Hepatocyte (in vitro differentiated cells): Measurements from ENCODE around the gene CHPT1. TPM values are rescaled to one million over a fixed set of nuclear protein-coding genes. Genes with fewer than 3 reads are reported as not detected.

Experiments
- DNase-seq: peaks from one replicate; pipeline ENCODE4 v3.0.0-alpha.2; 2016; ENCODE audit warnings: low spot score
- H2AFZ ChIP-seq: fragments of 200-600 bp; sonication (generic); 2 replicates; pipeline ENCODE4 v1.6.0; 2016; ENCODE audit warnings: antibody characterized with exemption, mild to moderate bottlenecking
- H3K27ac ChIP-seq: fragments of 200-600 bp; sonication (generic); 2 replicates; pipeline ENCODE4 v1.5.1; 2016; ENCODE audit warnings: mild to moderate bottlenecking
- H3K27me3 ChIP-seq: fragments of 200-600 bp; sonication (generic); 2 replicates; pipeline ENCODE4 v1.6.1; 2016
- H3K36me3 ChIP-seq: fragments of 200-600 bp; sonication (generic); replicated peaks from 2 replicates; pipeline ENCODE4 v1.5.1; 2016; ENCODE audit warnings: low read depth; ENCODE audit not compliant: insufficient read depth
- H3K4me1 ChIP-seq: fragments of 200-600 bp; sonication (generic); 2 replicates; pipeline ENCODE4 v1.5.1; 2016; ENCODE audit warnings: mild to moderate bottlenecking, moderate library complexity; ENCODE audit not compliant: insufficient read depth
- H3K4me2 ChIP-seq: fragments of 200-600 bp; sonication (generic); 2 replicates; pipeline ENCODE4 v1.6.0; 2016
- H3K4me3 ChIP-seq: fragments of 200-600 bp; sonication (generic); 2 replicates; pipeline ENCODE4 v1.5.1; 2016; ENCODE audit warnings: mild to moderate bottlenecking
- H3K79me2 ChIP-seq: fragments of 200-600 bp; sonication (generic); 2 replicates; pipeline ENCODE4 v1.6.0; 2017; ENCODE audit warnings: mild to moderate bottlenecking
- H3K9me2 ChIP-seq: fragments of 200-600 bp; sonication (generic); replicated peaks from 2 replicates; pipeline ENCODE4 v1.6.0; 2017; ENCODE audit warnings: mild to moderate bottlenecking; ENCODE audit not compliant: insufficient read depth
- H3K9me3 ChIP-seq: fragments of 200-600 bp; sonication (generic); 2 replicates; pipeline ENCODE4 v1.5.1; 2016; ENCODE audit warnings: low read depth, mild to moderate bottlenecking
- H4K20me1 ChIP-seq: fragments of 200-600 bp; sonication (generic); 2 replicates; pipeline ENCODE4 v1.6.0; 2016; ENCODE audit warnings: mild to moderate bottlenecking; ENCODE audit not compliant: insufficient read depth, poor library complexity, severe bottlenecking
- CTCF ChIP-seq: fragments of 200-600 bp; sonication (generic); IDR thresholded peaks from 2 replicates; pipeline ENCODE4 v1.5.1; 2016; ENCODE audit warnings: antibody characterized with exemption, mild to moderate bottlenecking; ENCODE audit not compliant: poor library complexity
- EZH2 ChIP-seq: fragments of 200-600 bp; sonication (generic); IDR thresholded peaks from 2 replicates; pipeline ENCODE4 v1.6.1; 2016; ENCODE audit warnings: antibody characterized with exemption, mild to moderate bottlenecking, borderline replicate concordance
- EZH2phosphoT487 ChIP-seq: fragments of 200-600 bp; sonication (generic); IDR thresholded peaks from one replicate; pipeline ENCODE4 v1.6.1; 2018; ENCODE audit warnings: antibody characterized with exemption, mild to moderate bottlenecking, low read depth, moderate library complexity; ENCODE audit not compliant: unreplicated experiment, severe bottlenecking
- WGBS: methylation state at CpG from one replicate; pipeline ENCODE4 v1.1.6; 2016; ENCODE audit warnings: low lambda C conversion rate; ENCODE audit errors: missing lambda C conversion rate; 5-methylcytosine and 5-hydroxymethylcytosine counted together
- polyA plus RNA-seq: library from polyadenylated mRNA; unstranded; fragments of >200 nt; fragmentation: Nextera tagmentation; extraction: Ambion mirVana; gene quantifications from 2 replicates; pipeline ENCODE4 v1.2.1, GENCODE V29; 2016
- total RNA-seq: library from RNA; depleted of rRNA; stranded (reverse); fragments of >200 nt; gene quantifications from 2 replicates; pipeline ENCODE4 v1.2.3, GENCODE V29; 2014

The CHPT1 gene
- total and polyA plus RNA-seq, 2 experiments from 2014 or later: 92.3 to 127 TPM

- Histone ChIP-seq H3K9me3 (no peaks in the 10 kb centered on the region), H3K27me3 (no peaks in the 10 kb centered on the region), H3K27ac (no peak overlapping the region), H3K79me2 (no peaks in the 10 kb centered on the region), H3K9me2 (no peaks in the 10 kb centered on the region), H3K4me3 (no peak overlapping the region), H3K36me3 (no peaks in the 10 kb centered on the region), H3K4me1 (no peaks in the 10 kb centered on the region), H3K4me2 (no peak overlapping the region), H2AFZ (no peak overlapping the region), H4K20me1 (no peaks in the 10 kb centered on the region)
- DNase-seq: no peak
- 83% methylated on average over 5 of the region's 5 CpGs for WGBS
- TF ChIP-seq CTCF: no peak
- TF ChIP-seq EZH2: no peak
- TF ChIP-seq EZH2phosphoT487: no peak
Measured at GRCh38 chr12:101667591-101667990, 29.8 kb upstream of the CHPT1 start.

- H3K4me3 ChIP-seq: no peak overlapping the region
- no peaks in the 10 kb centered on the region for H3K79me2 ChIP-seq
- no peak overlapping the region for H3K4me2 ChIP-seq
- H3K4me1 ChIP-seq: no peaks in the 10 kb centered on the region
- H3K27me3 ChIP-seq: no peaks in the 10 kb centered on the region
- H3K27ac ChIP-seq: no peak overlapping the region
- H3K36me3 ChIP-seq: no peaks in the 10 kb centered on the region
- TF ChIP-seq EZH2phosphoT487 (no peak), CTCF (peak; percentile 47), EZH2 (no peak)
- 62% methylated on average over 6 of the region's 6 CpGs for WGBS
- H4K20me1 ChIP-seq: no peaks in the 10 kb centered on the region
- H3K9me3 ChIP-seq: no peaks in the 10 kb centered on the region
- peak; percentile 50 for DNase-seq
- no peaks in the 10 kb centered on the region for H3K9me2 ChIP-seq
- H2AFZ ChIP-seq: peak overlapping the region; percentile 73
Measured at GRCh38 chr12:101670007-101670671, 27.3 kb upstream of the CHPT1 start.

- no peaks in the 10 kb centered on the region for H4K20me1 ChIP-seq
- no peaks in the 10 kb centered on the region for H3K36me3 ChIP-seq
- no peaks in the 10 kb centered on the region for H3K9me2 ChIP-seq
- no peaks in the 10 kb centered on the region for H3K79me2 ChIP-seq
- H3K9me3 ChIP-seq: no peaks in the 10 kb centered on the region
- no peaks in the 10 kb centered on the region for H3K4me1 ChIP-seq
- H3K4me2 ChIP-seq: no peak overlapping the region
- TF ChIP-seq EZH2 (no peak), CTCF (no peak), EZH2phosphoT487 (no peak)
- H2AFZ ChIP-seq: no peak overlapping the region
- no peak overlapping the region for H3K27ac ChIP-seq
- H3K27me3 ChIP-seq: no peaks in the 10 kb centered on the region
- DNase-seq: no peak
- 88% methylated on average over 6 of the region's 6 CpGs for WGBS
- H3K4me3 ChIP-seq: no peak overlapping the region
Measured at GRCh38 chr12:101671157-101671791, 26.2 kb upstream of the CHPT1 start.
